Esophagus muscularis mucosa (tissue), 4 donors: ENCODE results near the gene TSPAN7.

ENCODE experiments used
- CTCF ChIP-seq, 3 experiments: fragments of 200-600 bp in 2 of 3; fragments of 450-650 bp in 1 of 3; sonication (generic) in 2 of 3; IDR thresholded peaks; one replicate each; pipeline ENCODE4 v1.5.1; 2017 to 2019; ENCODE audit warnings: antibody characterized with exemption in 3 of 3, mild to moderate bottlenecking in 2 of 3, moderate library complexity in 1 of 3
- EP300 ChIP-seq: sonication (generic); formaldehyde crosslinking; IDR thresholded peaks from one replicate; pipeline ENCODE4 v1.6.1; 2017; ENCODE audit warnings: antibody characterized with exemption
- POLR2A ChIP-seq: fragments of 450-650 bp; IDR thresholded peaks from one replicate; pipeline ENCODE4 v1.6.1; 2017; ENCODE audit warnings: antibody characterized with exemption, moderate library complexity, mild to moderate bottlenecking, low read depth
- POLR2AphosphoS5 ChIP-seq, 2 donors: sonication (generic); formaldehyde crosslinking; IDR thresholded peaks; one replicate each; pipeline ENCODE4 v1.6.1; 2017; ENCODE audit warnings: antibody characterized with exemption in 2 of 2

GRCh38 chrX:38560776-38561125 lies 591 bp upstream of the TSPAN7 start:
- no peak for TF ChIP-seq POLR2AphosphoS5 (IDR thresholded peaks at IDR 0.05)
- TF ChIP-seq CTCF (IDR thresholded peaks at IDR 0.05) = no peak
- TF ChIP-seq POLR2A = no peak
- no peak for TF ChIP-seq EP300
